Measurements from ENCODE around the gene MEIS1. TPM values are rescaled to one million over a fixed set of nuclear protein-coding genes. Genes with fewer than 3 reads are reported as not detected.

Gene MEIS1
- total RNA-seq, 2 donors from 2014 or later, result 82.1 to 84.6 TPM

- Histone ChIP-seq H3K36me3 (replicated peaks in 1 of 2; ENCODE audit: insufficient read depth in 1 of 2, low read depth in 2 of 2) (no peaks in the 10 kb centered on the region), H3K4me3 (no peak overlapping the region), H3K27me3 (no peaks in the 10 kb centered on the region), H3K27ac (no peak overlapping the region), H3K4me1 (no peaks in the 10 kb centered on the region), H3K9me3 (no peaks in the 10 kb centered on the region)
- intact Hi-C loops (cut with DNase I), result loop anchor here (10.0 kb wide), 1 partner anchor 68 kb away; no protein-coding TSS in a partner anchor
- no peak for DNase-seq
- WGBS, 2 donors, result 79 to 83% methylated on average over 4 of the region's 4 CpGs
- ATAC-seq, result no peak
- TF ChIP-seq CTCF (IDR thresholded peaks at IDR 0.05) (no peak), POLR2A (IDR thresholded peaks at IDR 0.05) (no peak)
These were observed 172.2 kb downstream of the MEIS1 start for GRCh38 chr2:66607152-66607551.
